ENCODE data around the gene EEF2.
"Not testable (repeated sequence)": the region's sequence is repeated elsewhere in the genome, so short reads cannot be mapped to it uniquely, and the experiment has no call there.

EEF2 gene

GRCh38 chr19:3968556-3969434 is 16.5 kb downstream of the EEF2 start:
- DNase-seq (ENCODE audit: low read depth) = no peak

- DNase-seq (ENCODE audit: low read depth) = not testable (repeated sequence)
These were observed 17.3 kb downstream of the EEF2 start for GRCh38 chr19:3967983-3968382.

GRCh38 chr19:3966051-3967017 is 18.9 kb downstream of the EEF2 start:
- DNase-seq (ENCODE audit: low read depth) = no peak

- no peak for DNase-seq (ENCODE audit: low read depth)
These were observed 20.7 kb downstream of the EEF2 start for GRCh38 chr19:3964256-3965194.

- DNase-seq (ENCODE audit: low read depth) = no peak
These were observed 21.6 kb downstream of the EEF2 start for GRCh38 chr19:3963458-3964255.

- no peak for DNase-seq (ENCODE audit: low read depth)
These were observed 24.3 kb downstream of the EEF2 start for GRCh38 chr19:3961007-3961406.

GRCh38 chr19:3959766-3960131 is 25.5 kb downstream of the EEF2 start:
- DNase-seq (ENCODE audit: low read depth) = no peak

- DNase-seq (ENCODE audit: low read depth) = no peak
These were observed 26.2 kb downstream of the EEF2 start for GRCh38 chr19:3958836-3959765.

- DNase-seq (ENCODE audit: low read depth) = no peak
These were observed 29.6 kb downstream of the EEF2 start for GRCh38 chr19:3955688-3956087.

GRCh38 chr19:3955276-3955675 is 30.0 kb downstream of the EEF2 start:
- not testable (repeated sequence) for DNase-seq (ENCODE audit: low read depth)

- no peak for DNase-seq (ENCODE audit: low read depth)
These were observed 31.2 kb downstream of the EEF2 start for GRCh38 chr19:3954107-3954506.

GRCh38 chr19:3952755-3953276 is 32.4 kb downstream of the EEF2 start:
- DNase-seq (ENCODE audit: low read depth) = not testable (repeated sequence)

GRCh38 chr19:3950871-3951861 is 34.1 kb downstream of the EEF2 start:
- no peak for DNase-seq (ENCODE audit: low read depth)

GRCh38 chr19:3949997-3950859 is 35.0 kb downstream of the EEF2 start:
- no peak for DNase-seq (ENCODE audit: low read depth)

GRCh38 chr19:3949294-3949693 is 36.0 kb downstream of the EEF2 start:
- DNase-seq (ENCODE audit: low read depth) = no peak

- not testable (repeated sequence) for DNase-seq (ENCODE audit: low read depth)
These were observed 37.8 kb downstream of the EEF2 start for GRCh38 chr19:3947316-3947933.

GRCh38 chr19:3945838-3946237 is 39.4 kb downstream of the EEF2 start:
- no peak for DNase-seq (ENCODE audit: low read depth)
